Right atrium auricular region (tissue), 2 donors: ENCODE measurements around the gene MMP15. TPM values are rescaled to one million over a fixed set of nuclear protein-coding genes. Genes with fewer than 3 reads are reported as not detected.

Source experiments
- DNase-seq: peaks from one replicate; pipeline ENCODE4 v3.0.0-alpha.2; 2019; ENCODE audit warnings: low spot score
- H3K27ac ChIP-seq, 2 donors: fragments of 200-600 bp; sonication (generic); 1 replicate in 1 of 2; 2 replicates in 1 of 2; pipeline ENCODE4 v1.5.1; 2016 to 2019
- H3K27me3 ChIP-seq, 2 donors: fragments of 200-600 bp; sonication (generic); one replicate each; pipeline versions ENCODE4 v1.5.1 to v1.6.0; 2017 to 2019
- H3K36me3 ChIP-seq: fragments of 200-600 bp; sonication (generic); one replicate; pipeline ENCODE4 v1.5.1; 2016
- H3K4me1 ChIP-seq, 2 donors: fragments of 200-600 bp; sonication (generic); one replicate each; pipeline versions ENCODE4 v1.5.1 to v1.6.0; 2017 to 2019
- H3K4me3 ChIP-seq, 2 donors: fragments of 200-600 bp; sonication (generic); 1 replicate in 1 of 2; 2 replicates in 1 of 2; pipeline ENCODE4 v1.5.1; 2017 to 2019; ENCODE audit warnings: mild to moderate bottlenecking in 1 of 2, moderate library complexity in 1 of 2
- H3K9me3 ChIP-seq, 2 donors: fragments of 200-600 bp; sonication (generic); one replicate each; pipeline ENCODE4 v1.5.1; 2019
- CTCF ChIP-seq, 2 donors: fragments of 200-600 bp; sonication (generic); IDR thresholded peaks; one replicate each; pipeline ENCODE4 v1.5.1; 2019; ENCODE audit warnings: antibody characterized with exemption in 2 of 2
- total RNA-seq, 2 donors: library from RNA; depleted of rRNA; stranded (reverse); fragments of >200 nt; gene quantifications; one replicate each; pipeline ENCODE4 v1.1.0, GENCODE V29; 2016

The MMP15 gene
- total RNA-seq, 2 donors from 2014 or later, result 36.9 to 52.3 TPM

- H3K4me3 ChIP-seq, result no peak overlapping the region
- peak overlapping the region in 1 of 2 donors; percentile 40 for H3K27ac ChIP-seq
- H3K27me3 ChIP-seq, result no peaks in the 10 kb centered on the region
- no peak for DNase-seq
- no peak for TF ChIP-seq CTCF (IDR thresholded peaks at IDR 0.05)
- peaks cover 0 to 21% of the 10 kb centered on the region in 2 donors for H3K4me1 ChIP-seq
- no peaks in the 10 kb centered on the region for H3K36me3 ChIP-seq
- H3K9me3 ChIP-seq, result no peaks in the 10 kb centered on the region
These were observed 36.6 kb upstream of the MMP15 start for GRCh38 chr16:57988929-57989328.

GRCh38 chr16:57991551-57992059 lies 33.9 kb upstream of the MMP15 start:
- TF ChIP-seq CTCF (IDR thresholded peaks at IDR 0.05), result no peak
- Histone ChIP-seq H3K36me3 (peaks cover 21% of the 10 kb centered on the region), H3K27ac (no peak overlapping the region), H3K27me3 (no peaks in the 10 kb centered on the region), H3K4me1 (peaks cover 0 to 9% of the 10 kb centered on the region in 2 donors), H3K9me3 (no peaks in the 10 kb centered on the region), H3K4me3 (no peak overlapping the region)
- no peak for DNase-seq

- peaks cover 26% of the 10 kb centered on the region for H3K36me3 ChIP-seq
- no peak for TF ChIP-seq CTCF (IDR thresholded peaks at IDR 0.05)
- no peak overlapping the region for H3K4me3 ChIP-seq
- H3K27ac ChIP-seq, result no peak overlapping the region
- no peak for DNase-seq
- no peaks in the 10 kb centered on the region for H3K27me3 ChIP-seq
- no peaks in the 10 kb centered on the region for H3K9me3 ChIP-seq
- peaks cover 0 to 9% of the 10 kb centered on the region in 2 donors for H3K4me1 ChIP-seq
These were observed 33.5 kb upstream of the MMP15 start for GRCh38 chr16:57992084-57992483.

GRCh38 chr16:57993438-57993837 lies 32.1 kb upstream of the MMP15 start:
- no peaks in the 10 kb centered on the region for H3K9me3 ChIP-seq
- H3K4me3 ChIP-seq, result no peak overlapping the region
- no peak for TF ChIP-seq CTCF (IDR thresholded peaks at IDR 0.05)
- H3K4me1 ChIP-seq, result peaks cover 0 to 15% of the 10 kb centered on the region in 2 donors
- no peak overlapping the region for H3K27ac ChIP-seq
- H3K36me3 ChIP-seq, result peaks cover 37% of the 10 kb centered on the region
- no peak for DNase-seq
- no peaks in the 10 kb centered on the region for H3K27me3 ChIP-seq

GRCh38 chr16:57993897-57994296 lies 31.7 kb upstream of the MMP15 start:
- Histone ChIP-seq H3K9me3 (no peaks in the 10 kb centered on the region), H3K27me3 (no peaks in the 10 kb centered on the region), H3K4me1 (peaks cover 0 to 15% of the 10 kb centered on the region in 2 donors), H3K27ac (no peak overlapping the region), H3K36me3 (peaks cover 37% of the 10 kb centered on the region), H3K4me3 (no peak overlapping the region)
- no peak for TF ChIP-seq CTCF (IDR thresholded peaks at IDR 0.05)
- DNase-seq, result no peak

GRCh38 chr16:57994361-57994760 lies 31.2 kb upstream of the MMP15 start:
- Histone ChIP-seq H3K27ac (no peak overlapping the region), H3K4me3 (no peak overlapping the region), H3K36me3 (peaks cover 37% of the 10 kb centered on the region), H3K27me3 (no peaks in the 10 kb centered on the region), H3K4me1 (peaks cover 0 to 19% of the 10 kb centered on the region in 2 donors), H3K9me3 (no peaks in the 10 kb centered on the region)
- TF ChIP-seq CTCF (IDR thresholded peaks at IDR 0.05), result no peak
- DNase-seq, result no peak
